ENCODE results near the gene PNMA6E.
"Not testable (repeated sequence)": the region's sequence is repeated elsewhere in the genome, so short reads cannot be mapped to it uniquely, and the experiment has no call there.

Gene PNMA6E

GRCh38 chrX:153408221-153408721 lies 7.1 kb upstream of the PNMA6E start:
- DNase-seq (ENCODE audit: low spot score): no peak

DNA sequence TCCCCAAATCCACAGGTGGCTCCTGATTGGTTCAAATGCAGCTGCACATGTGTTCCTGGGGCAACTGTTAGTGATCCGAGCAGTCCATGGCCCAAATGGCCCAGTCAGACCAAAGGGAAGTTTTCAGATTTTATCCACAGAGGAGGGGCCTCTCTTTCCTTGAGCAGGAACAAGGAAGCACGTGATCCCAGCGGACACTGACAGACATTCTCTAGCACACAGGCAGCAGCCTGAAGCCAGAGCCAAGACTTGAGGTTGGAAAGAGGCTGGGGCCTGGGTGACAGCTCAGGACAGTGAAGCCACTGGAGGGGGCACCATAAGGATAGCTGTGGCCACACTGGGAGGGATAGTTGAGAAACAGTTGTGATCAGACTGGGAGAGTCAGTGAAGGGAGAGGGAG lies 6.6 kb upstream of the PNMA6E start:
- DNase-seq (ENCODE audit: low spot score): no peak

GRCh38 chrX:153406903-153407302 lies 5.8 kb upstream of the PNMA6E start:
- no peak for DNase-seq (ENCODE audit: low spot score)

DNA sequence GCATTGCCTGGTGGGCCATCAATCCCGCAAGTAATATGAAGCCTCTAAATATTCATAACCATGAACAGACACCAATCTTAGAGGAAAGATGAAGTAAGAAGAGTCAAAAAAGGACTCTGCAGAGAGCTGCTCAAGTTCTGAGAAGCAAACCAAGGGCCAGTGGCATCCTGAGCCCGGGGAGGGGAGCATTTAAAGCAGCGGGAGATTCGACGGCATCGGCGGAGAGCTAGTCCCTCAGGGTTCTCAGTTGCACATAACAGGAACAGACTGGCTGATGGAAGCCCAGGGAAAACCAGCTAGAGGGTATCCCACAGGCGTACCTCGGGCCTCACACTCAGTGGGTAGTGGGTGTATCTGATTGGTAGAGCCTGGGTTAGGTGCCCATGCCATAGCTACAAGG lies 4.9 kb upstream of the PNMA6E start:
- DNase-seq (ENCODE audit: low spot score): no peak

DNA sequence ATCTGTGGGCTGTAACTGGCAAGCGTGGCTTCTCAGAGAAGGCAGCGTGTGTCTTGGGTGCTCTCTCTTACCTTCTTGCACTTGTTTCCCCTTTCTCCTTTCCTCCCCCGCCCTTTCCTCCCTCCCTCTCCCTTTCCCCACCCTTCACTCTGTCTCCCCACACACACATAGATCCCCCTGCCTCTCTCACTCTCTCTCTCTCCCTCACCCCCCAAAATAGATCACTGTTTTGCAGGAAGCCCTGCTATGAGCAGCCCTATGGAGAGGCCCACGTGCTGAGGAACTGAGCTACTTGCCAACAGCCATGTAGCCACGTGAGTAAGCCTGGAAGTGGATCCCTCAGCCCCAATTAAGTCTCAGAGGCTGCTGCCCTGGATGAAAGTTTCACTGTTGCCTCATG lies 4.3 kb upstream of the PNMA6E start:
- DNase-seq (ENCODE audit: low spot score): no peak

DNA sequence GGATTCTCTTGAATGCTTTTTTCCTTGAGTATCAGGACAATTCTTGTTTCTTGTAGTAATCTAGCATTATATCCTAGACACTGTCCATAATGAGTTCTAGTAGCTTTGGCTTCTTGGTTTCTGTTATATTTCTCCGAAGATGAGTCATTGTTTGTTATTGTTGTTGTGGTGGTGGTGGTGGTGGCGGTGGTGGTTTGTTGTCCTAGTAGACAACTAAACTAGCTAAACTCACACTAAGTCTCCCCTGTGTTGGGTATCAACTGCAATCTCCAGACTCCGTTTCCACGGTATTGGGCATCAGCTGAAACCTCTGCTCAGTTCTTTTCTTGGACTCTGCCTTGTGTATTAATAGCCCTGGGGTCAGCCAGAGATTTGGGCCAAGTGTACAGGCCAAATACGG lies 3.2 kb upstream of the PNMA6E start:
- DNase-seq (ENCODE audit: low spot score): not testable (repeated sequence)

DNA sequence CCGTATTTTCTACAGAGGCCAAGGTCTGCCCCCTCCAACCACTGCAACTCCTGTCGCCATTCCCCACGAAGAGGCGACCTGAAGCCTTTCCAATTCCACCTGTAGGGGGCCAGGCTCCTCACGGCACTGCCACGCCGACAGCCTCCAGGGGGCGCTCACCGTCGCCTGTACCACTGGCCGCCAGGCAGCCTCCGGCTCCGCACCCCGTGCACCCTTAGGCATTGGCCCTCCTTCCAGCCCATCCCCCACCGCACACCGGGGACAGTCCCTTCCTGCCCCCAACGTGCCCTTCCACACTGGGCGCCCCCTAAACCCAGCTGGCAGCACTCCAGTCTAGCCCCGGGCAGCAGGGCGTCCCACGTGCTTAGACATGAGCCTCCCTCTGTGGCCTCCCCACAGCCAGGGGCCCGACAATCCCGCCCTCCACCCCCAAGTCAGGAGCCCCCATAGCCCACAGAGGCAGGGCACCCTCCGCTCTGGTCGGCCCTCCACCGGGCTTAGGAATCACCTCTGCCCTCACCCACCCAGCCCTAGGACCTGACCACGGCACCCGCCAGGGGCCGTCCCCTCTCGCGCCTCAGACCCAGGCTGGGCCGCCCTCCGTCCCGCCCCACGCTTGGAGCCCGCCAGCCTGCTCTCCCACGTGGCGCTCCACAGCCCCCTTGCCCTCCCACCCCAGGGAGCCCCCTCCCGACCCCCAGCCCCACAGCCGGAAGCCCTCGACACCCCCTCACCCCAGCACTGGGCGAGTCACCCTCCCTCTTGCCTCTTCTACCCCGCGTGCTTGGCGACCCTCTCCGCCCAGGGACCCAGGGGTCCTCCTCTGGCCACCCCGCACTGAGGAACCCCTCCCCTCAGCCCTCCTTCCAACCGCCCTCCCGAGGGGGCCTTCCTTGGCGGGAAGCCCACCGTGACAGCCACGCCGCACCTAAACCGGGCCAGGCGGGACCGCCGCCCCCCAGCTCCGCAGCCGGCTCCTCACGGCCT lies 711 bp downstream of the PNMA6E start:
- DNase-seq (ENCODE audit: low spot score): peak; percentile 55

DNA sequence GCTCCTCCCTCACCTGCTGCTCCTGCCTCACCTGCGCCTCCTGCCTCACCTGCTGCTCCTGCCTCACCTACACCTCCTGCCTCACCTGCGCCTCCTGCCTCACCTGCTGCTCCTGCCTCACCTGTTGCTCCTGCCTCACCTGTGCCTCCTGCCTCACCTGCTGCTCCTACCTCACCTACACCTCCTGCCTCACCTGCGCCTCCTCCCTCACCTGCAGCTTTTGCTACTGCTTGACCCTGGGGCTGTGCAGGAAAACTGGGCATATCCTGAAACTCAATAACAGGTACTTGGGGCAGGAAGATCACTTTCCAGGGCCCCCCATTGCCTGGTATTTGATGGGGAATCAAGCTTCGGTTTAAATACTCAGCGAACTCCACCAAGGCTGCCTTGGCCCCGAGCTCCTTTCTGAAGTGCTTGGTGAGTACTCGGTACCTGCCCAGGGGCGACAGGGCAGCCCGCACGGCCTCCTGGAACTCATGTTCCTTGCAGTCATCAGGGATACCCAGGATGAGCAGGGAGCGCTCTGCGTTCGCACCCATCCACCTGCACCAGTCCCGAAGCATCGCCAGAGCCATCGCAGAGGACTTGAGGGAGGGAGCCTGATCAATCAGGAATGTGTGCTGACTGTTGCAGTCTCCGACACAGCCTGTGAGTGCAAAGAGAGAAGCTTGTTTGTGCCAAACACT lies 2.7 kb downstream of the PNMA6E start:
- DNase-seq (ENCODE audit: low spot score): no peak

- DNase-seq (ENCODE audit: low spot score): no peak
Measured at GRCh38 chrX:153397256-153397960, 3.7 kb downstream of the PNMA6E start.

DNA sequence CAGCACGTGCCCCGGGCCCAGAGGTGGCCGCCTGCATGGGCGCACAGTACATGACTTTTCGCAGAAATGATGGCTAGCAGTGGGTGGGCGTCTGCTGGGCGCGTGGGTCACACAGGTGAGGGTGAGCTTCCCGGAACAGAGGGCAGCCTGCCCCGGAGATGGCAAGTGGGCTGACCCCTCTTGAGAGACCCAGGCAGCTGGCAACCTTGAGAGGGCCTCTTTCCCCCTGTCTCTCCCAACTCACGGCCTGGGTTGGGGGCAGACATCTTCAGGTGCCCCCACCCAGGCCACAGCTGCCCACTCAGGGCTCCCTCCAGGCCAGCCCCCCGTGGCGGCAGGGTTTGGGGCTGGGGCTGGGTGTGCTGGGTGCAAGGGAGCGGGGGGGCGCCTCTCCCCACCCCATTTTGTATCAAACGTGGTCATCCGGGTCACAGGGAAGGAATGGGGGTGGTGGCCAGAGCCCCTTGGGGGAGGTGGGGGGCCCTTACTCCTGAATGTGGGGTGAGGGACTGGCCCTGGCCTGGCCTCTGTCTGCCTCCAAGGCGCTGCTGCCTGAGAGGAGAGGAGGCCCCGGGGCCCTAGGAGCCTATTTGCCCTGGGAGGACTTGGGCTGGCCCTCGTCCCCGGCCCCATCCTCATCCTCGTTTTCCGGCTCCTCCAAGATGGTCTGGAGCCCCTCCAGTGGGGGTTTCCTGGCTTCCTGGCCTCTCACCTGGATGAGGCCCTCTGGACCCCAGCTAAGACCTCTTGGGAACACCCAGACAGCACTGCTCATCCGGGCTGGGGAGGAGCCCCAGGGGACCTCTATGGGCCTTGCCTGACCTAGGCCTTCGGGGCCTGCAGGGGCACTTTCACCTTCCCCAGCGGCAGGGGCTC lies 4.6 kb downstream of the PNMA6E start:
- DNase-seq (ENCODE audit: low spot score): no peak

- no peak for DNase-seq (ENCODE audit: low spot score)
Measured at GRCh38 chrX:153395613-153396319, 5.4 kb downstream of the PNMA6E start.

- DNase-seq (ENCODE audit: low spot score): no peak
Measured at GRCh38 chrX:153394612-153395011, 6.5 kb downstream of the PNMA6E start.

- no peak for DNase-seq (ENCODE audit: low spot score)
Measured at GRCh38 chrX:153392642-153393321, 8.4 kb downstream of the PNMA6E start.

GRCh38 chrX:153389460-153389768 lies 11.7 kb downstream of the PNMA6E start:
- not testable (repeated sequence) for DNase-seq (ENCODE audit: low spot score)

DNA sequence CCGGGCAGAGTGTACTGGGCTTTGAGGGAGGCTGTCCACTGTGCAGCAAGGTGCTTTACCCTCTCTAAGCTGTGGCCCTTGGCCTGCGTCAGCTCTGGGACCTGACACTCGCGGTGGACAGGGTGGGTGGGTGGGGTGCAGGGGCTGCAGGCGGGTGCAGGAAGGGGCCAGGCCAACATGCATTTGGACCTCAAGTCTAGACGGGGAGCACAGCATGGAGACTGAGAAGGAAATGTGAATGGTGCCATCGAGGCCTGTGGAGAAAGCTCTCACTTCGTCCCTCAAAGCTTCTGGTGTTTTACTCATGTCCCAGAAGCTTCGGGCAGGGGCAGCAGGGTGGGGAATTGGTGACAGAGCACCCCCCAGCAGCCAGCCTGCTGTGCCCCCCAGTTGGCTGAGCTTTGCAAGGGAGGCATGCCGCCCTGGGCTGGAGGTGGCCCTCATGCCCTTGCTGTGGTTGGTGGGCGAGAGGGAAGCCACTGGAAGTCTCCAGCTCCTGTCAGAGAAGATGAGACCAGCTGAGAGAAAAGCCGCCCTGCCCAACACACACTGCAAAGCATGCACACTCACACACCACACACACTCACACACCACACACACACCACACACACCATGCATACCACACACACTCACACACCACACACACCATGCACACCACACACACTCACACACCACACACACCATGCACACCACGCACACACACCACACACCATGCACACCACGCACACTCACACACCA lies 12.3 kb downstream of the PNMA6E start:
- DNase-seq (ENCODE audit: low spot score): no peak

DNA sequence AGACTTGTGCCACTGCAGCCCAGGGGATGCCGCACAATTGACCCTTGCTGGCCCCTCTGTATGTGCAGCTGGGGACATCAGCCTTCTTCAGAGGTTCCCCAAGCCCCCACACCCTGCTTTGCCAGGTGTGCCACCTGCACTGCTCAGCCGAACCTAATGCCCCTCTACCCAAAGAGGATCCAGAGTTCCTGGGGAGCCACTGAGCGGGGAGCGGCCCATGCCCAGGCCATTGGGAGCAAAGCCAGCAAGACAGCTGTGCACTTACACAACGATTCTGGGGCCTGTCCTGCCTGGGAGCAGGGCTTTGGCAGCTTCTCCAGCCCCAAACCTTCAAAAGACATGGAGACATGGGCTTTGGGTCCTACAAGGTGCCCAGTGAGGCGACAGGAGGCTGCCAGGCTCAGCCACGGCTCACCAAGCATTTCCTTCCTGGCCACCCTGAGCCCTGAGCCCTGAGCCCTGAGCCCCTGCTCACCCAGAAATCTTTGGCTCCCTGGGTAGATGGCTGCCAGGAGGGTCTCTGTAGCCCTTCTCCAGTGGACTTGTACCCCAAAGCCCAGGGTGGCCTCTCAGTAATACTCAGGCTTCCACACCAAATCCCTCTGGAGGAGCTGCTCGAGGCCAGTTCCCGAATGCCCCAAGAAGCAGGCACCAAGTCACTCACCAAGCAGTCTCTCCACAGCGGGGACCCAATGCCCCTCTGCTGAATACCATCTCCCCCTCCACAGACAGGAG lies 13.0 kb downstream of the PNMA6E start:
- DNase-seq (ENCODE audit: low spot score): no peak

GRCh38 chrX:153387345-153387744 lies 13.8 kb downstream of the PNMA6E start:
- no peak for DNase-seq (ENCODE audit: low spot score)

- no peak for DNase-seq (ENCODE audit: low spot score)
Measured at GRCh38 chrX:153386097-153386496, 15.1 kb downstream of the PNMA6E start.

DNA sequence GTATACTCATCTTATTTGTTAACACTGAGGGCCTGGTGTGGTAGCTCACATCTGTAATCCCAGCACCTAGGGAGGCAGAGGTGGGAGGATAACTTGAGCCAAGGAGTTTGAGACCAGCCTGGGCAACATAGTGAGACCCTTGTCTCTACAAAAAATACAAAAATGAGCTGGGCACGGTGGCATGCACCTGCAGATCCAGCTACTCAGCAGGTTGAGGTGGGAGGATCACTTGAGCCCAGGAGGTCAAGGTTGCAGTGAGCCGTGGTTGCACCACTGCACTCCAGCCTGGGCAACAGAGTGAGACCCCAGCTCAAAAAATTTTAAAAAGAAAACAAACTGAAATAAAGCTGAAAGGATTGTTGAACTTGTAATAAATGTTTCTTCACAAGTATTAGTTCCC lies 16.2 kb downstream of the PNMA6E start:
- DNase-seq (ENCODE audit: low spot score): not testable (repeated sequence)
